ENCODE measurements around the gene TENM4.

The TENM4 gene

GRCh38 chr11:79419120-79419519 lies 21.7 kb downstream of the TENM4 start:
- no peak for TF ChIP-seq NFRKB (IDR thresholded peaks at IDR 0.05)
- CTCF ChIA-PET: interaction anchor here (0.5 kb wide), 1 partner anchor 246 kb away, joined by 4 read pairs; no protein-coding TSS in a partner anchor
- POLR2A ChIA-PET: no interaction called here
- DNase-seq (ENCODE audit: extremely low spot score): no peak

DNA sequence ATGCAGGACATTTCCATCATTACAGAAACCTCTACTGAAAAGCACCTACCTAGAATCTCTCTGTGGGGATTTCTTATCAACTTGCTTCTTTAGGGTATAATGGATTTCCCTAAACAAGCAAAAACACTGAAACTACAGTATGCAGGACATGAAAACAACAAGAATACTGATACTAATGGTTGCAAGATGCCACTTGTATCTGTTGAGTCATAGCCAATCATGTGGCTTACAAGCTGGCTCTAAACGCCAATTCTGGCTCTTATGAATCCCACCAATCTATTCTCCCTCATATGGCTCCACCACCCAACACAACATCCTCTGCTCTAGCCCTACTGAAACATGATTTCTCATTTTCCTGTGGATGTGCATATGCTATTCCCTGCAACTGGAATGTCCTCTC lies 22.6 kb downstream of the TENM4 start:
- ChIA-PET POLR2A (no interaction called here), CTCF (no interaction called here)
- DNase-seq (ENCODE audit: extremely low spot score): no peak
- TF ChIP-seq FOXM1 (IDR thresholded peaks at IDR 0.05; ENCODE audit: borderline replicate concordance) (no peak), SUZ12 (IDR thresholded peaks at IDR 0.05) (no peak), L3MBTL2 (conservative IDR thresholded peaks at IDR 0.05) (no peak), FOXA1 (IDR thresholded peaks at IDR 0.05) (no peak), BHLHE40 (IDR thresholded peaks at IDR 0.05; ENCODE audit: borderline replicate concordance) (no peak), ELF4 (IDR thresholded peaks at IDR 0.05) (no peak), CTBP1 (IDR thresholded peaks at IDR 0.05; ENCODE audit: borderline replicate concordance) (no peak)

GRCh38 chr11:79417069-79417920 lies 23.5 kb downstream of the TENM4 start:
- no peak for TF ChIP-seq ARNT (IDR thresholded peaks at IDR 0.05)
- no peak for TF ChIP-seq ELF4 (IDR thresholded peaks at IDR 0.05)
- TF ChIP-seq NFRKB (IDR thresholded peaks at IDR 0.05): no peak
- TF ChIP-seq SP1 (IDR thresholded peaks at IDR 0.05): no peak
- no peak for TF ChIP-seq LEF1 (IDR thresholded peaks at IDR 0.05; ENCODE audit: borderline replicate concordance)
- TF ChIP-seq TARDBP (IDR thresholded peaks at IDR 0.05): no peak
- TF ChIP-seq FOXA1 (IDR thresholded peaks at IDR 0.05): no peak
- TF ChIP-seq HDGF (IDR thresholded peaks at IDR 0.05; ENCODE audit: borderline replicate concordance): no peak
- no peak for TF ChIP-seq FOXM1 (IDR thresholded peaks at IDR 0.05; ENCODE audit: borderline replicate concordance)
- no peak for TF ChIP-seq FOXK2 (IDR thresholded peaks at IDR 0.05)
- TF ChIP-seq SUZ12 (IDR thresholded peaks at IDR 0.05): no peak
- no peak for TF ChIP-seq L3MBTL2 (conservative IDR thresholded peaks at IDR 0.05)
- TF ChIP-seq, protein P1, sequence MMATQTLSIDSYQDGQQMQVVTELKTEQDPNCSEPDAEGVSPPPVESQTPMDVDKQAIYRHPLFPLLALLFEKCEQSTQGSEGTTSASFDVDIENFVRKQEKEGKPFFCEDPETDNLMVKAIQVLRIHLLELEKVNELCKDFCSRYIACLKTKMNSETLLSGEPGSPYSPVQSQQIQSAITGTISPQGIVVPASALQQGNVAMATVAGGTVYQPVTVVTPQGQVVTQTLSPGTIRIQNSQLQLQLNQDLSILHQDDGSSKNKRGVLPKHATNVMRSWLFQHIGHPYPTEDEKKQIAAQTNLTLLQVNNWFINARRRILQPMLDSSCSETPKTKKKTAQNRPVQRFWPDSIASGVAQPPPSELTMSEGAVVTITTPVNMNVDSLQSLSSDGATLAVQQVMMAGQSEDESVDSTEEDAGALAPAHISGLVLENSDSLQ (IDR thresholded peaks at IDR 0.05): no peak
- no peak for TF ChIP-seq BHLHE40 (IDR thresholded peaks at IDR 0.05; ENCODE audit: borderline replicate concordance)
- no peak for TF ChIP-seq ZNF384 (IDR thresholded peaks at IDR 0.05)
- TF ChIP-seq CTBP1 (IDR thresholded peaks at IDR 0.05; ENCODE audit: borderline replicate concordance): no peak
- ChIA-PET POLR2A (no interaction called here), CTCF (interaction anchor here (0.5 kb wide), 1 partner anchor 23 kb away, joined by 3 read pairs; no protein-coding TSS in a partner anchor)
- no peak for DNase-seq (ENCODE audit: extremely low spot score)

DNA sequence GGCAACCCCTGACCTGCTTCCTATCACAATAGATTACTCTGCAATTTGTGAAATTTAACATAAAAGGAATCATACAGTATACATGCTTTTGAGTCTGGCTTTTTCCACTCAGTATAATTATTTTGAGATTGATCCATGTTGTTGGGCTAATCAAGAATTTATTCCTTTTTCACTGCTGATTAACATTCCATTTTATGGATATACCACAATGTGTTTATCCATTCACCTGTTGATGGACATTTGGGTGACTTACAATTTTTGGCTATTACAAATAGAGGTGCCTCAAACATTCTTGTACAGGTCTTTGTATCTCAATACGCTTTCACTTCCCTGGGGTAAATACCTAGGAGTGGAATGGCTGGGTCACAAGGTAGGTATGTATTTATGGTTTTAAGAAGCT lies 24.9 kb downstream of the TENM4 start:
- POLR2A ChIA-PET: no interaction called here
- CTCF ChIA-PET: no interaction called here
- TF ChIP-seq CTBP1 (IDR thresholded peaks at IDR 0.05; ENCODE audit: borderline replicate concordance) (no peak), FOXM1 (IDR thresholded peaks at IDR 0.05; ENCODE audit: borderline replicate concordance) (no peak), HDGF (IDR thresholded peaks at IDR 0.05; ENCODE audit: borderline replicate concordance) (no peak), SP1 (IDR thresholded peaks at IDR 0.05) (no peak), BHLHE40 (IDR thresholded peaks at IDR 0.05; ENCODE audit: borderline replicate concordance) (no peak), TARDBP (IDR thresholded peaks at IDR 0.05) (no peak), NFRKB (IDR thresholded peaks at IDR 0.05) (no peak), L3MBTL2 (conservative IDR thresholded peaks at IDR 0.05) (no peak), SUZ12 (IDR thresholded peaks at IDR 0.05) (no peak), FOXA1 (IDR thresholded peaks at IDR 0.05) (no peak), FOXK2 (IDR thresholded peaks at IDR 0.05) (no peak), ARNT (IDR thresholded peaks at IDR 0.05) (no peak)
- DNase-seq (ENCODE audit: extremely low spot score): no peak

DNA sequence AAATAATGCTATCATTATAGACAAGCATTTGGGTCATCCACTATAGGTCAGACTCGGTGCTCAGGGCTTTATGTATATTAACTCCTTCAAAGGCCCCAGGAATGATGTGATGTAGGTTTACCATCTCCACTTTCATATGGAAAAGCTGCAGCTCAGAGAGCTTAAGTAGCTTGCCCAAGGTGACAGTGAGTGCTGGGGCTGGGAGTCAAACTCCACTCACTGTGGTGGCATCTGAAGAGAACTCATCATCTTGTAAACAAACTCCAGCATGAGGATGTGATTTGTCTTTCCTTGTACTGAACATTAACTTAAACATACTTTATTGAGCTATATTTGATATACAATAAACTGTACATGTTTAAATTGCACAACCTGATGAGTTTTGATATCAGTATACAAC lies 25.4 kb downstream of the TENM4 start:
- CTCF ChIA-PET: no interaction called here
- no peak for TF ChIP-seq BHLHE40 (IDR thresholded peaks at IDR 0.05; ENCODE audit: borderline replicate concordance)
- TF ChIP-seq CTBP1 (IDR thresholded peaks at IDR 0.05; ENCODE audit: borderline replicate concordance): no peak
- TF ChIP-seq LEF1 (IDR thresholded peaks at IDR 0.05; ENCODE audit: borderline replicate concordance): no peak
- TF ChIP-seq TARDBP (IDR thresholded peaks at IDR 0.05): no peak
- TF ChIP-seq SP1 (IDR thresholded peaks at IDR 0.05): no peak
- no peak for TF ChIP-seq L3MBTL2 (conservative IDR thresholded peaks at IDR 0.05)
- no peak for TF ChIP-seq FOXM1 (IDR thresholded peaks at IDR 0.05; ENCODE audit: borderline replicate concordance)
- no peak for TF ChIP-seq ZNF384 (IDR thresholded peaks at IDR 0.05)
- TF ChIP-seq NFRKB (IDR thresholded peaks at IDR 0.05): no peak
- no peak for TF ChIP-seq SUZ12 (IDR thresholded peaks at IDR 0.05)
- TF ChIP-seq ARNT (IDR thresholded peaks at IDR 0.05): no peak
- no peak for TF ChIP-seq HDGF (IDR thresholded peaks at IDR 0.05; ENCODE audit: borderline replicate concordance)
- POLR2A ChIA-PET: no interaction called here
- no peak for DNase-seq (ENCODE audit: extremely low spot score)

DNA sequence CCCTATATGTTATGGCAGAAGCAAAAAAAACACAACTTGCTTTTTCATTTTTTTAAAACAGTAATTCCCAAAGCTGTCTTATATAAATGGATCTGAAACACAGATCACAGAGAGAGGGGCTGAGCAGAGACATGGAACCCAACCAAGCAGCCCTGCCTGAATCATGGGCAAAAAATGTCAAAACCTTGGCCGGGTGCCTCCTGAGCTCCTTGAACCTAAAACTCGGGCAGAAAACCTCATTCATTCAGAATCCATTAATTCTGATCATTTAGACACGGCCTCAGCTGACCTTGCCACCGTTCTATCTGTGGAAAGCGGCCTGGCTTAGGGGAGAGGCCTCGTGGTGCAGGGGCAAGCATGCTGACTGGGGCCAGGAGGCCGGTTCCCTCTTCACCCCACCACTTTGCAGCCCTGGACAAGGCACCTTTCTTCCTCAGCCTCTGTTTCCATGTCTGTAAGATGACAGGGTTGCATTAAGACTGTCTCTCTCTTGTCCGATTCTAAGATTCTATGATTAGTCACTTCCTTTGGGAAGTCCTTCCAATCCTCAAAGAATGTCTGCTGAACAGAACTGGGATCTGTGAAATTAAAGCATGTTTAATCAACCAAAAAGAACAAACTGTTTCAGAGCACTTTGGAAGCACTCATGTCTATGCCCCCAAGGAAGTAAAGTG lies 26.0 kb downstream of the TENM4 start:
- ChIA-PET CTCF (no interaction called here), POLR2A (no interaction called here)
- no peak for DNase-seq (ENCODE audit: extremely low spot score)
- TF ChIP-seq L3MBTL2 (conservative IDR thresholded peaks at IDR 0.05) (no peak), LEF1 (IDR thresholded peaks at IDR 0.05; ENCODE audit: borderline replicate concordance) (no peak), FOXA1 (IDR thresholded peaks at IDR 0.05) (no peak), FOXK2 (IDR thresholded peaks at IDR 0.05) (no peak), FOXM1 (IDR thresholded peaks at IDR 0.05; ENCODE audit: borderline replicate concordance) (no peak), ELF4 (IDR thresholded peaks at IDR 0.05) (no peak), BHLHE40 (IDR thresholded peaks at IDR 0.05; ENCODE audit: borderline replicate concordance) (no peak), SUZ12 (IDR thresholded peaks at IDR 0.05) (no peak)
- TF ChIP-seq, protein P1 (IDR thresholded peaks at IDR 0.05): no peak

Data from HEK293T (cell line).